NK-92 (cell line): ENCODE results near the gene GPR62.

Experiments
- DNase-seq: peaks from one replicate; lab custom pipeline; 2025; ENCODE audit not compliant: unreplicated experiment; lab: John Stamatoyannopoulos, UW

Gene GPR62

DNA sequence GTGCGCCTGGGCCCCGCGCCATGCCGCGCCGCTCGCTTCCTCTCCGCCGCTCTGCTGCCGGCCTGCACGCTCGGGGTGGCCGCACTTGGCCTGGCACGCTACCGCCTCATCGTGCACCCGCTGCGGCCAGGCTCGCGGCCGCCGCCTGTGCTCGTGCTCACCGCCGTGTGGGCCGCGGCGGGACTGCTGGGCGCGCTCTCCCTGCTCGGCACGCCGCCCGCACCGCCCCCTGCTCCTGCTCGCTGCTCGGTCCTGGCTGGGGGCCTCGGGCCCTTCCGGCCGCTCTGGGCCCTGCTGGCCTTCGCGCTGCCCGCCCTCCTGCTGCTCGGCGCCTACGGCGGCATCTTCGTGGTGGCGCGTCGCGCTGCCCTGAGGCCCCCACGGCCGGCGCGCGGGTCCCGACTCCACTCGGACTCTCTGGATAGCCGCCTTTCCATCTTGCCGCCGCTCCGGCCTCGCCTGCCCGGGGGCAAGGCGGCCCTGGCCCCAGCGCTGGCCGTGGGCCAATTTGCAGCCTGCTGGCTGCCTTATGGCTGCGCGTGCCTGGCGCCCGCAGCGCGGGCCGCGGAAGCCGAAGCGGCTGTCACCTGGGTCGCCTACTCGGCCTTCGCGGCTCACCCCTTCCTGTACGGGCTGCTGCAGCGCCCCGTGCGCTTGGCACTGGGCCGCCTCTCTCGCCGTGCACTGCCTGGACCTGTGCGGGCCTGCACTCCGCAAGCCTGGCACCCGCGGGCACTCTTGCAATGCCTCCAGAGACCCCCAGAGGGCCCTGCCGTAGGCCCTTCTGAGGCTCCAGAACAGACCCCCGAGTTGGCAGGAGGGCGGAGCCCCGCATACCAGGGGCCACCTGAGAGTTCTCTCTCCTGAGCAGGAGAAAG is 951 bp downstream of the GPR62 start:
- no peak for DNase-seq

DNA sequence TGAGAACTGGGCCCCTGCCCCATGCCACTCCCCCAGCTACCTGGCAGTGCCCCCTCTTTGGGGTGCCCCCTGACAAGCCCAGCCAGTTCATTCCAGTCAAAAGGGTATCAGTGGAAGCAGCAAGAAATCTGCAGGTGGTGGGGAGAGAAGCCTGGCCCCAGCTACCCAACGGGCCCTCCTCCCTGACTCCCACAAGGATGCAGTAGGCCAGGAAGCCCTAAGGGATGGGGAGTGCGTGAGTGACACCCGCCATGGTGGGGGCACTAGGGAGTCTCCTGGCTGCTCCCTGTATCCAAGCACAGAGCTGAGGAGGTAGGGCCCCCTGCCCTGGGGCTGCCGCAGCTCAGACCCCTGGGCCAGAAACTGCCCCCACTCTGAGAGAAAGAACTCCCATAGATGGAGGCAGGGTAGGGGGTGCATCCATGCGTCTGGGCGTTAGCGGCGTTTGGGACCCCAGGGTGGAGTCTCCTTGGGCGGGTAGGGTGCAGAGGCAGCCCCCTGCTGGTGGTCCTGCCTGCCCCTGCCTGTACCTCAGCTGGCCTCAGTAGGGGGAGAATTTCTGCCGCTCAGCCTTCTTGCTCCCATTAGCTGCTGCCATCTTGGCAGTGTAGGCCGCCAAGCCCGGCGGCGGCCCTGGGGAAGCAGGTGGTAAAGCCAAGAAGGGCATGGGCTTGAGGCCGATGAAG is 2.5 kb downstream of the GPR62 start:
- DNase-seq, result no peak

DNA sequence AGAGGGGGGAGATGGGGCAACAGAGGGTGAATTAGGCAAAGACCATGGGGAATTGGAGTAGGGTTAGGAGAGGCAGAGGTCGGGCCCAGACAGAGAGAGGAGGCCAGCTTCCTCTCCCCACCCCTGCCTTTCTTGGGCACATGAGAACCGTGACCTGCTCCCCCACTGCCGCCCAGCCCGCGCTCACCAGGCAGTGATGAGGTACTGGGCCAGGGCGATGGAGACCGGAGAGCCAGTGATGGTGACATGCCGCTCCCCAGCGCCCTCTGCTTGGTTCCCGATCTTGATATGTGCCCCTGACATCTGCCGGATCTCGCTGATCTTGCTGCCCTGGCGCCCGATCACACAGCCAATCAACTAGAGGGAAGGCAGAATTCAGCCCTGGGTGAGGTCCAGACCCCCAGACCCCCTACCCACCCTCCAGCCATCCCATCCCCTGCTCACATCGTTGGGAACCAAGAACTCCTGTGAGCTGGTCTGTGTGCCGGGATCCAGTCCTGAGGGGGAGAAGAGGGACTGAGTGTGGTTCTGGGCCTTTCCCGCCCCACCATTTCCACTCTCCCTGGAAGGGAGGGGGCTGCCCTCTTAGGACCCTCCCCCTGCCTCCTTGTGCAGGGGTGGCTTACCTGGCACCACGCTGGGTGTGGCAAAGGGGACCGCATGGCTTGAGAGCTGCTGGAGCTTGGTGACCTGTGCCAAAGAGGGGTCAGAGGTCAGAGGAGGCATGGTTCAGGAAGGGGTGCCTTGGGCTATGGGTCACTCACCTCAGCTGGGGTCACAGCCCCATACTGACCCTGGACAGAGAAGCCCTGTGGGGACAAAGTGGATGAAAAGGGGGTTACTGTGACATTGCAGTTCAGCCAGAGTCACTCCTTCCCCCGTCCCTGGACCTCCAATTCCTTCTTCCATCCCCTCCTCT is 3.7 kb downstream of the GPR62 start:
- no peak for DNase-seq

DNA sequence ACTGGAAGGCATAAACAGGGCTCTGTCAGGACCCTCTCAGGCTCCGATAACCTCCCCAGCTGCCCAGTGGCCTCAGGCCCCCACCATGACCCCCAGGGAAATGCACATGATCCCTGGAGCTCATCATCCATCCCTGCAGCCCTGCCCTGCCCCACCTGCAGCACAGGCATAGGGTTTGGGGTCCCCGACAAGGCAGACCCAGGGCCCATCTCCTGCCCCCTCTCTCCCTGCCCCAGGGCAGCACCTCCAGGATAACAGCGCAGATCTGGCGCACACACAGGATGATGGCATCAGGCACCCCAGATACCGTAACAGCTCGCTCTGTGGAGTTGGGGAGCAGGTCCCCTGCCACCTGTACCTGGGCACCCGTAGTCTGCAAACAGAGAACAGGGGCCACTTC is 4.5 kb downstream of the GPR62 start:
- no peak for DNase-seq

DNA sequence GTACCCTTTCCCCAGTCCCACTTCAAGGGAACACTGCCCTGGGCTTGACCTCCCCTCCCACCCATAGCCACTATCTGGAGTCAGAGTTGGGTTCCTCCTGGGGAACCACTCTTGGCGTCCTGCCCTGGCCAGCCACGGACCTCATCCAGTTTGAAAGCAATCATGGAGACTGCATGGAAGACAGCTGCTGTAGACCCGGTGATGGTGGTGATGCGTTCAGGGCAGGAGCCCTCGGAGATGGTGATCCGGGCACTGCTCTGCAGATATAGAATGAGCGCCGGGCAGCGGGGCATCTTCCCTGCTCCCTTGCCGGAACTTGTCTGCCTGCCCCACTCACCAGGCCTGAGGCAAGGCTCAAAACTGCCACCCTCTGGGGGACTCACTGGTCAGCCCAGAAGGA is 5.2 kb downstream of the GPR62 start:
- DNase-seq, result no peak

DNA sequence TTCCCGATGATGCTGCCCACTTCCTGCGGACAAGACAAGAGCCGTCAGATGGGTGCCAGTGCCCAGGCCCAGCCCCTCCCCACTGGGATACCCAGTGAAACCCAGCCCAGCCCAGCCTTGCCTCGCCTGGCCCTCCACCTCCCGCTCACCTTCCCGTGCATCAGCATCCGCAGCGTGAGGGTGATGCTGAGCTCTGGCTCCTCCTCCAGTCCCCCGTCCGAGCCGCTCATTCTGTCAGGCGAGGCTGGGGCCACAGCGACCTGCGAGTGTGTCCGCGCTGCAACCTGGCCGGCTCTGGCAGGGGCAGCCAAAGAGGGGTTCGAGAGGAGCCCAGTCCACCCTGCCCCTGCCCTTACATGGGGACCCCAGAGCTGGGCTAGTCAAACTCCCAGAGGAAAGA is 5.8 kb downstream of the GPR62 start:
- no peak for DNase-seq

DNA sequence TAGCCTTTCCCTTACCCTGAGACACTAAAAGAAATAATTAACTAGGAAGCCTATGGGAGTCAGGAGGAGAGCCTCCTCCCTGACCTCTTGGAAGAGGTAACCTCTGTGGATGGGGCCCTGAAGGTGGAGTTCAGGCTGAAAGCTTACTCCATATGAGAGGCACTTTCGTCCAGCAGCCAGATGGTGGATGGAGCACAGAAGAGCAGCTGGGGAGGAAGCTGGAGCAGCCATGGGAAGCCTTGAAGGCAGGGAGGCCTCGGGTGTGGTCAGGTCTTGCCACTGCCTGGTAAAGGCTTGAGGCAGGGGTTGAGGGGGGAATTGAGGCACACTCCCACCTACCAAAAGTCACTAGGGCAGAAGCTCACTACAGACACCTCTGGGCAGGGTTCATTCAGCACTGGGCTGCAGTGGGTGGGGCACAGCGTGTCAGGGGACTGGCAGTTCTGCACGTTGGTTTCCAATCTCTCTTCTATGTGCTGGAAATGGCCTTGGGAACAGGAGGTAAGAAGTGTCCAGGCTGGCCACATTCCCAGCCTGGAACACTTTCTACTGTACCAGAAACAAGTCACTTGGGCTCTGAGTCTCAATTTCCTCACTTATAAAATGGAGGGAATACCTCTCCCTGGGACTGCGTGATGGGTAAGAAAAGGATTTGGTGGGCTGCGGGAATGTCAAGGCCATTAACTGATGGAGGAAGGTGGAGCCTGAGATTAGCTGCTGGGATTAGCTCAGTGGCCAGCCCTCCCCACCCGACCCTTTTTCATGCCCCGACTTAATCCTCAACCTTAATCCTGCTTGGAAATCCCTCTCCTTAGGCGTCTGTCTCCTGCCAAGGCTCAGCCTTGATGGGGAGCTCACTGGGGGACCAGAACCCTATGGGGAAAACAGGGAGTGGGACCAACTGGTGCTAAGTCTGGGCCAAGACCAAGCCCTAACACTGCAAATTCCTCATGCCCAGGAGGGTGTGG is 6.7 kb downstream of the GPR62 start:
- DNase-seq, result no peak

DNA sequence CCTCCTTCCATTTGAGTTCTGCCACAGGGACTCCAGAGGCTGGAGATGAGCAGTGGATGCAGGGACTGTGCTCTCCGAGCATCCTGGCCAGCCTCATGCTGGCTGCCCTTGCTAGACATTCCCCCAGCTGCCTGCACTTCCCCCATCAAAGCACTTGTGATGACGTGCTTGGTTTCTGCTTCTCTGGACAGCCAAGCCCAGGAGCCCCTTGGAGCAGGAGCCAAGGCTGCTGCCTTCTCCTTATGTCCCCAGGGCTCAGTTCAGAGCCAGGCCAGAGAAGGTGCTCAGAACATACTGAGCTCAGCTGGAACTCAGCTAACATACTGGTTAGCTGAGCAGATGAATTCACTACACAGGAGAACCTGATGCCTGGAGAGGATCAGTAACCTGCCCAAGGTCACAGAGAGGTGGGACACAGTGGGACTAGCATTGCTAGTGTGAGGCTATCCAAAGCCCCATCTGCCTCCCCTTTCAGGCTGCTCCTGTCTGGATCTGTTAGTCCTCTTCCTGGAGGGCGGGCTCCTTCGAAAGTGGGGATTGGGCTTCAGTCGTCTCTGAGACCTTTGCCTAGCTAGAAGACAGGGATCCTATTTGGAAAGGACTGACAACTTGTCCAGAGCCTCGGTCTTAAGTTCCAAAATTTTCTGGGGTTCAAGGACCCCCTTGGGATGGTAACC is 7.8 kb downstream of the GPR62 start:
- DNase-seq, result no peak

DNA sequence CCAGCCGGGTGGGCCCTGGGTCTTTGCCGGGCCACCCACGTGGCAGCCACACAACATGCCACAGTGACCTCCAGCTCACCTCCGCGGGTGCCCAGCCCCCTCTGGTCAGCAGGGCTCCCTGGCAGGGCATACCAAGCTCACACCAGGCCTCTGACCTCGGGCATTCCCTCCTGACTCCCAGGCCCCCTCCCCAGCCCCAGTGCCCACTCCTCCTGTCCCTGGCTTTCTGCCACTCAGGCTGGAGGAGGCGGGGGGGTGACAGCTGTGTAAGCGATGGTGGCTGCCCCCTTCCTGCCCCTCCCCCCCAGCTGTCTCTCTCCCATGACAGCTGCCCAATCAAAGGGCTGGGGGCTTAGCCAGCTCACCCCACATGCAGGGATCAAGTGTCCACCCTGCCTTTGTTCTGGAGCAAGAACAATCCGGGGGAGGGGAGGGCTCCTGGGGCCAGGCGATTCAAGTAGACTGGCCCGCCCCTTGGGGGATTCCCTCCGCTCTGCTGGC is 8.8 kb downstream of the GPR62 start:
- DNase-seq, result no peak

DNA sequence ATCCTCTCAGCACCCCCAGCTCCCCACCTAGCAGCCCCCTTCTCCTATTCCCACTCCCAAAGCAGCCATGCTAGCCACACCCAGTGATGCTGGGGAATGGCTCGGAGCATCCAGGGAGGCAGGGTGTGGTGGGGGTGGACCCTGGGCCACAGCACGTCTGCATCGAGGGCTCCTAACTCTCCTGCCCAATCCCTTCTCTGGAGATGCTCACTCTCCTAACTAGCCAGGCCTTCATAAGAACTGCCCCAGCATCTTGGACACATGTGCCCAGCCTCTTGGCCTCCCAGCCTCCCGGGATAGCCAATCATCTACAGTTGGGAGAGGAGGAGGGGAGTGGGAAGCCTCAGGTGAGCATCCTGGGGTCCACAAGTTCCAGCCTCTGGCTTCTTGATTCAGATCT is 9.3 kb downstream of the GPR62 start:
- no peak for DNase-seq

DNA sequence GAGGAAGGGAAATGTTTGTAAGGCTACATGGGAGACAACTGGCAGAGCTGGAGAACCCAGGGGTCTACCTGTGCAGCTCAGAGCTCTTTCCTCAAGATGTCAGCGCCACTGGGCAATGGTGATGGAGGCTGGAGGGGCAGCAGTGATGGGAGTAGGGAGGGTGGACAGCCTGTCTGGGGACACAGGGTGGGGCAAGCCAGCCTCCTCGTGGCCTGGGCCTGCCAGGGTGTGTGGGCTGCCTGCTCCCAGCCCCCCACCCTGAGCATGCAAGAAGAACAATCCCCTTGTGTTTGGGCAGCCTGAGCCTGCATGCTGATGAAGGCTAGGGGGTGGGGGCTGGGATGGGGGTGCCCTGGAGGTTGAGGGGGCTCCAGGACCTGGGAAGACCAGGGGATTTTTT is 10.8 kb downstream of the GPR62 start:
- DNase-seq, result no peak

DNA sequence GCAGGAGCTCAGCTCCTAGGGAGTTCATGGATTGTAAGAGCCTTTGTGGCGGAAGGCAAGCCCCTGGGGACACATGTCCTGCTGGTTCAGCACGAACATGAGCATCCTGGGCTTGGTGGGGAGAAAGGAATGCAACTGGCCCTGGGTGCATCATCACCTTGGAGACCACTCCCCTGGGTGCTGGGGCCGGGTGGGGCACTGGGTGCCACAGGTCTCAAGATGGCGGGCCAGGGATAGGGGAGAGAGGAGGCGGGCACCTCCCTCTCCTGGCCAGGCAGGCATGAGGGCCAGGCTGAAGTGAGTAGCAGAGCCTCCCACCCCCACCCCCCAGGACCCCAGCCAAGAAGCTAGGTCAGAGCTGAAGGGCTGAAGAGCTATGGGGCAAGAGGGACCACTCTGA is 11.3 kb downstream of the GPR62 start:
- no peak for DNase-seq

DNA sequence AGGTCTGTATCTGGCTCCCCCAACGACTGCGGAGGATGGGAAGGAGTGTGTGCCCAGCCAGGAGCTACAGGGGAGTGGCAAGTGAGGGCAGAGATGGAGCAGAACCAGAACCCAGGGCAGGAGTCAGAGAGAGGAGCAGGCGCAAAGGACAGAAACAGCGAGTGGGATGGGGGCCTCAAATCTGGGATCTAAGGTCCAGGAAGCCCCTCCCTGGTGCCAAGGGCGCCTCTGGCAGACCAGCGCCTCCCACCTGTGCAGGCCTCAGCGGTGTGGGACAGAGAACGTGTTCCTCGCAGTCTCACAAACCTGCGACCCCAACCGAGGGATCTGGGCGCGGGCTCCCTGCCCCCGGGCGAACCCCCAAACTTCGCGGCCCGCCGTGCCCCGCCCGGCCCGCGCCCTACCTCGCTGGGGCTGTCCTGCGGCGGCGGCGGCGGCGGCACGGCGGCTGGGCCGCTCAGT is 11.8 kb downstream of the GPR62 start:
- DNase-seq, result no peak

DNA sequence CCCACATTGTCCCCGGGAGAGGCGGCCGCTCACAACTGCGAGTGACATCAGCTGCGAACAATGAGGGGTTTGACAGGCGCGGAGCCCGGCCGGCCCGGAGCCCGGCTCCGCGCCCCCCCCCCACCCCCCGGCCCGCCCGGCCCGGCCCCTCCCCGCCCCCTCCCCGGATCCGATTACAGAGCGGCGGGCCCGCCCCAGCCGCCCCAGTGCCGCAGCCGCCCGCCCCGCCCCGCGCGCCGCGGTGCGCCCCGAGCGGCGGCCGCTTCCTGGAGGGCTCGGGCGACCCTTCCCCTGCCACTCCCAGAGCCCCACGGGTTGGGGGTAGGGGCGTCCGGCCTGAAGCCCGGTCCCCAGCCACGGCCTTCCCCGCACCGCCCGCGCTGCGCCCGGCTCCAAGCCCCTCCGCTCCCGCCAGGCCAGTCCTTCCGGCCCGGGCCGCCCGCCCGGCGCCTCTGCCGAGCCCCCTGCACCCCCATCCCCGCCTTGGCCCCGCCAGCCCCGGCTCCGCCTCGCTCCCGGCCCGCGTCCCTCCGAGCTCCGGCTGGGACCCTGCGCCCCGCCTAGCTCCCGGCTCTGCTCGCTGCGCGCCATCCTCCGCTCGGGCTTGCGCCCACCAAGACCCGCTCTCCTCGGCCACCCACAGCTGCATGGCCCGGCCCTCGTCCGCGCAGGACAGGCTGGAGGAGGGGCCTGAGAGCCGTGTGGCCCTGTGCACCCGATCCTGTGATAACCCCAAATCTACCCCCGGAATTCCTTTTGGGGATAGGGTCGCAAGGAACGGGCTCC is 12.4 kb downstream of the GPR62 start, which contains the start of gene PCBP4:
Gene PCBP4 (minus strand): TSS at position 71 of the 786 bp plus-strand sequence. CDS start 6,214 bp downstream, outside the sequence.
- DNase-seq, result no peak

DNA sequence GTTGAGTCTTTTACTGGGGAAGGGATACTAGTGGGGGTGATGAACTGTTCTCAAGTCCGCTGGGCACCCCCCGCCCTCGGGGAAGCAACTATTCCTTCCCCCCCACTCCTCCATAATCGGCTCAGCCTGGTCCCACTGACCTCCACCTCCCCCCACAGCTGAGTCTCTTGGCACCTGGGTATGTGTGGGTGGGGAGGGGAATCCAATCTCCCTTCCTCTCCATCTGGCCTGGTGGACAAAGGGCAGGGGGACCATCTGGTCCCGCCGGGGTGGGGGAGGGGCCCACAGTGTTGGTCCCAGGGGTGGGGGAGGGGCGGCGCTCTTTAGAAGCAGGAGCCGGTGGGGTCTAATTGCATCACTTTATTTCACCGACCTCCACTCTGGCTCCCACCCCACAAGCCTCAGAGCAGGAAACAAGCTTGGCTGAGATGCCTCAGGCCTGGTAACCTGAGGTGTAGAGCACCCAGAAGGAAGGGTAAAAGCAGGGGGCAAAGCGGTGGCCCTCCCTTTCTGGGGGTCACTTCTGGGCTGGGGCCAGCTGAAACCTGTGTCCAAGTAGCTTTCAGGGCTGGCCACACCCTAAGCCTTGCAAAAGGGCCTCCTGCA is 13.1 kb downstream of the GPR62 start:
- no peak for DNase-seq

DNA sequence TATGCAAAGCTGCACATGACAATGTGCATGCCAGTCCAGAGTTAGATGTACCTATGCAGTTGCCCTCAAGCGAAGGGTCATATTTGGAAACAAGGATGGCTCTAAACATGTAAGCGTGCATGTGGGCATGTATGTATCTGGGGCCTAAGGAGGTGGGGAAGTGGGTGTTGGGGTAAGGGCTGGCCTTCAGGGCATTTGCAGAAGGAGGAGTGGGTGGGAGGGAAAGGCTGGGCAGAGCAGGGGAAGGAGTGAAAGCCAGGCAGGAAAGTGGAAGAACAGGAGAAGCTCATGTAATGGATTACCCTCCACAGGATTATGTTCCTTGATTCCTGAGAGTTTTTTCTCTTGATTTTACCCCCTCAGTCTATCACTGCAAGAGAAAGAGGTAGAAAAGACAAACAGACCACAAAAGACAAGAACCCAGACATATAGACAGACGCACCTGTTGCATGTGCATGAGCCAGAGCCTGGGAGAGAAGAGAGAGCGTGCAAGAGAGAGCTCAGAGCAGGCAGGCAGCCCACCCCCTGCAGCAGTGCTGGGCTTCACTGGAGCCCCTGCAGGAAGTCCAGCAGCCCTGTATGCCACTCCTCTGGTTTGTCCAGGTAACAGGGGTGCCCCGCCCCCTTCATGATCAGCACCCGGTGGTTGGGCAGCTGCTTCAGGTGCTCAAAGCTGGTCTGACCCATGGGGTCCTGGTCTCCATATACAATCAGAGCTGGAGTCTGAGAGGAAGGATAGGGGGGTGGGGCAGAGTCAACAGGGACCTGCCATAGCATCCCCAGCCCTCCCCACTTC is 13.9 kb downstream of the GPR62 start:
- no peak for DNase-seq

DNA sequence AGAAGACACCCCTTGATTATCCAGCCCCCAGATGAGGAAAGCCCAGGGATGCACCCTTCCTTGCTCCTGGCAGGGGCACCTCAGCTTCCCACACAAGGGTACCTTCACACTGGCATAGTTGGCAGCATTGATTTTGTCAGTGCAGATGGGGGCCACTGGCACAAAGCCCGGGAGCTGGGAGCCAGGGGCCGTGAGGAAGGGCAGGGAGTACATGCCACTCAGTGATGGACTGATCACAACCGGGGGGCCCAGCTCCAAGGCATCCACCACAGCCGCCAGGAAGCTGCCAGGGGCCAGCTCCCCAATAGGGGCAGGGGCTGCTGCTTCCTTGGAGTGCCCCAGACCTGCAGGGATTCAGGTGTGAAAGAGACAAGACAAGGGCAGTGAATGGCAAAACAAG is 14.7 kb downstream of the GPR62 start:
- no peak for DNase-seq
